Spinal cord (tissue), 10 donors: ENCODE measurements around the gene RSBN1. TPM values are rescaled to one million over a fixed set of nuclear protein-coding genes. Genes with fewer than 3 reads are reported as not detected.

Experiments used
- DNase-seq, 6 donors: peaks; one replicate each; pipeline versions ENCODE4 v3.0.0 to v3.0.0-alpha.2; 2013 to 2015; ENCODE audit warnings: low spot score in 6 of 6, low read depth in 4 of 6
- H3K27ac ChIP-seq: one replicate; pipeline ENCODE4 v1.5.1; 2013; ENCODE audit warnings: low read depth, low read length, control low read depth
- H3K27me3 ChIP-seq: one replicate; pipeline ENCODE4 v1.6.1; 2013; ENCODE audit warnings: low read length; ENCODE audit not compliant: control insufficient read depth, insufficient read depth
- H3K36me3 ChIP-seq: one replicate; pipeline ENCODE4 v1.6.1; 2013; ENCODE audit warnings: low read length; ENCODE audit not compliant: control insufficient read depth, insufficient read depth
- H3K4me1 ChIP-seq: one replicate; pipeline ENCODE4 v1.6.1; 2013; ENCODE audit warnings: low read length; ENCODE audit not compliant: control insufficient read depth, insufficient read depth
- H3K4me3 ChIP-seq: one replicate; pipeline ENCODE4 v1.5.1; 2013; ENCODE audit warnings: low read depth, low read length, control low read depth
- H3K9me3 ChIP-seq: one replicate; pipeline ENCODE4 v1.6.1; 2013; ENCODE audit warnings: low read length; ENCODE audit not compliant: control insufficient read depth, insufficient read depth
- WGBS: methylation state at CpG from one replicate; pipeline ENCODE4 v1.1.5; 2013; ENCODE audit warnings: missing lambda C conversion rate; ENCODE audit not compliant: insufficient coverage; 5-methylcytosine and 5-hydroxymethylcytosine counted together
- long read RNA-seq, 4 donors: transcript quantifications; one replicate each; lab custom pipeline, GENCODE V29; 2026
- polyA plus RNA-seq, 2 donors: library from polyadenylated mRNA; unstranded; fragments of 120-200 nt; gene quantifications; one replicate each; pipeline ENCODE4 v1.2.1, GENCODE V29; 2013; ENCODE audit not compliant: insufficient read length in 2 of 2
- total RNA-seq, 2 donors: library from RNA; depleted of rRNA in 1 of 2; stranded (reverse); fragments of 120-200 nt in 1 of 2; fragments of >200 nt in 1 of 2; gene quantifications; one replicate each; pipeline versions ENCODE4 v1.2.3 to v1.2.4, GENCODE V29; 2013 to 2014
- donor health status: healthy.

Gene RSBN1
- 10 to 100 TPM; 23.7 to 33.5 TPM for total RNA-seq
- polyA plus RNA-seq: 10 to 100 TPM; 17.4 to 22.4 TPM
- long read RNA-seq, donor 1, full-length matches to known transcripts: 1 of 12 reads
- long read RNA-seq, donor 1, partial matches to known transcripts: 11 of 12 reads
- long read RNA-seq, donor 1, other reads (novel, unspliced or antisense): 0 of 12 reads
- long read RNA-seq, donor 2: 0 reads
- long read RNA-seq, donor 3, partial matches to known transcripts: 9 of 9 reads
- long read RNA-seq, donor 3, other reads (novel, unspliced or antisense): 0 of 9 reads
- long read RNA-seq, donor 4, full-length matches to known transcripts: 5 of 17 reads
- long read RNA-seq, donor 4, partial matches to known transcripts: 12 of 17 reads
- long read RNA-seq, donor 4, other reads (novel, unspliced or antisense): 0 of 17 reads

GRCh38 chr1:113811888-113812660, at the start of gene RSBN1:
Gene RSBN1 (minus strand): TSS chr1:113812476. CDS start chr1:113812412, 64 bp downstream.
- no peaks in the 10 kb centered on the region for H3K27me3 ChIP-seq
- peak; percentile 90 to 100 (median 98) for DNase-seq
- WGBS: under 1% methylated on average over 80 of the region's 82 CpGs

GRCh38 chr1:113861641-113862040, 49.4 kb upstream of the RSBN1 start:
- Histone ChIP-seq H3K36me3 (no peaks in the 10 kb centered on the region), H3K4me1 (no peaks in the 10 kb centered on the region), H3K27me3 (no peaks in the 10 kb centered on the region), H3K9me3 (no peaks in the 10 kb centered on the region), H3K4me3 (no peak overlapping the region), H3K27ac (no peak overlapping the region)
- no peak for DNase-seq
- WGBS: 100% methylated on average over 1 of the region's 5 CpGs

More at GRCh38 chr1:113811888-113812660, at the start of gene RSBN1:
- Histone ChIP-seq H3K4me1 (peaks cover 6% of the 10 kb centered on the region), H3K36me3 (no peaks in the 10 kb centered on the region), H3K27ac (peak within 1 kb of the TSS; percentile 94), H3K9me3 (no peaks in the 10 kb centered on the region), H3K4me3 (peak within 1 kb of the TSS; percentile 91)

GRCh38 chr1:113860891-113861290, 48.6 kb upstream of the RSBN1 start:
- no peak overlapping the region for H3K4me3 ChIP-seq
- no peak for DNase-seq
- H3K27ac ChIP-seq: no peak overlapping the region
- no CpG with 5 or more reads among the region's 3 CpGs for WGBS
- H3K4me1 ChIP-seq: no peaks in the 10 kb centered on the region
- no peaks in the 10 kb centered on the region for H3K9me3 ChIP-seq
- no peaks in the 10 kb centered on the region for H3K27me3 ChIP-seq
- H3K36me3 ChIP-seq: no peaks in the 10 kb centered on the region

DNA sequence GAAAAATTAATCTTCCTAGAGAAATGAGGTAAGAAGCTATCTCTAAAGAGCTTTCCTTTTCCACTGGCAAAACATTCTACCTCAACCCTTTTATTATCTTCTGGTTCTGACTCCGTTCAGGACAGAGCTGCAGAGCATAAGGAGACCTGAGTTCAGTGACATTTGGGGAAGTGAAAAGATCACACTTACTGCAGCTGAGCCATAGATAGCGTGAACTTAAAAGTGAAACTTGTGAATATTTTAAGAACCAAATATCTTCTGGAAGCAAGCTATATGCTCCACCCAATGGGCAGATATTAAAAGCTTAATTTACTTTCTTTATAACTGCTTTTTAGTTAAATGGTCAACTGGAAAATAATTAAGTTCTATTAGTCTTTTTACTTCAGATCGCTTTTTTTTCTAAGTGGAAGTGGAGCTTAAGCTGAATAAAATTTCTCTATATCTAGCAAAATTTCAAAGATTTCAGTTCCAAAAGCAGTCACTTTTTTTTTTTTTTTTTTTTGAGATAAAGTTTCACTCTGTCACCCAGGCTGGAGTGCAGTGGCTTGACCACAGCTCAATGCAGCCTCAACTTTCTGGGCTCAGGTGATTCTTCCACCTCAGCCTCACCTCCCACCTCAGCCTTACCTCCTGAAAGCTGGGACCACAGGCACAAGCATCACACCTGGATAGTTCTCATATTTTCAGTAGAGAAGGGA, 47.4 kb upstream of the RSBN1 start:
- no peaks in the 10 kb centered on the region for H3K4me1 ChIP-seq
- DNase-seq: no peak
- H3K27ac ChIP-seq: no peak overlapping the region
- no peaks in the 10 kb centered on the region for H3K9me3 ChIP-seq
- H3K36me3 ChIP-seq: no peaks in the 10 kb centered on the region
- no peak overlapping the region for H3K4me3 ChIP-seq
- WGBS: no CpG with 5 or more reads among the region's 3 CpGs
- H3K27me3 ChIP-seq: no peaks in the 10 kb centered on the region

- no peak for DNase-seq
- no peaks in the 10 kb centered on the region for H3K27me3 ChIP-seq
- H3K4me3 ChIP-seq: no peak overlapping the region
- WGBS: no CpG with 5 or more reads among the region's 1 CpG
- H3K27ac ChIP-seq: no peak overlapping the region
- H3K4me1 ChIP-seq: no peaks in the 10 kb centered on the region
- H3K36me3 ChIP-seq: no peaks in the 10 kb centered on the region
- H3K9me3 ChIP-seq: no peaks in the 10 kb centered on the region
Measured at GRCh38 chr1:113858982-113859381, 46.7 kb upstream of the RSBN1 start.

GRCh38 chr1:113858418-113858817, 46.1 kb upstream of the RSBN1 start:
- Histone ChIP-seq H3K9me3 (no peaks in the 10 kb centered on the region), H3K36me3 (no peaks in the 10 kb centered on the region), H3K27ac (no peak overlapping the region), H3K4me3 (no peak overlapping the region), H3K4me1 (no peaks in the 10 kb centered on the region), H3K27me3 (no peaks in the 10 kb centered on the region)
- WGBS: 78% methylated on average over 2 of the region's 3 CpGs
- DNase-seq: no peak

GRCh38 chr1:113857776-113858175, 45.5 kb upstream of the RSBN1 start:
- Histone ChIP-seq H3K27me3 (no peaks in the 10 kb centered on the region), H3K36me3 (no peaks in the 10 kb centered on the region), H3K9me3 (no peaks in the 10 kb centered on the region), H3K4me1 (no peaks in the 10 kb centered on the region), H3K27ac (no peak overlapping the region), H3K4me3 (no peak overlapping the region)
- no peak for DNase-seq
- WGBS: 100% methylated on average over 1 of the region's 3 CpGs

- Histone ChIP-seq H3K27ac (no peak overlapping the region), H3K4me3 (no peak overlapping the region), H3K4me1 (no peaks in the 10 kb centered on the region), H3K27me3 (no peaks in the 10 kb centered on the region), H3K9me3 (no peaks in the 10 kb centered on the region), H3K36me3 (no peaks in the 10 kb centered on the region)
- 89% methylated on average over 1 of the region's 2 CpGs for WGBS
- DNase-seq: no peak
Measured at GRCh38 chr1:113856401-113856790, 44.1 kb upstream of the RSBN1 start.

DNA sequence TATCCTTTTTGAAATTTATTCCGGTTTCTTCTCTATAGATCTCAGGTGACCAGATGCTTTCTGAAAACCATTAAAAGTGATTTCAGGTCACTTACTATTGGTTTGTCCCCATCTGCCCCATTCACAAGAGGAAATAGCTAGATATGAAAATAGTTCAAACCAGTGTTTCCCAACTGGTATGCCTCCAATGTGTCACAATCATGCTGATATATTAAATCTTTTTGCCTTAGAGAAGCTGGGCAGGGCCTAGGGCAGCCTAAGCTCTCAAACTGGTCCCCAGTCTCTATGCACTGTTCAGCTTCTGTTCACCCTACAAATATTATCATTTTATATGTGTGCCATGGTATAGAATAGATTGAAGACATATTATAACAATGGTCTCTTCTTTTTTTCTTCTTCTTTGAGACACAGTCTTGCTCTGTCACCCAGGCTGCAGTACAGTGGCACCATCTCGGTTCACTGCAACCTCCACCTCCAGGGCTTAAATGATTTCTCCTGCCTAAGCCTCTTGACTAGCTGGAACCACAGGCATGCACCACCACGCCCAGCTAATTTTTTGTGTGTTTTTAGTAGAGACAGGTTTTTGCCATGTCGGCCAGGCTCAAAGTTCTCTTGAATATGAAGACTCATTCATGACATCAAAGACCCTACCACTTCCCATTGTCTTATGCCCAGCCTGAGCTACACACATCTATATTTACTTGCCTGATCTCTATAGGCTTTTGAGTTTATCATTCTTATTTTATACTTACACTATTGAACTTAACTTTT, 43.5 kb upstream of the RSBN1 start:
- no peak for DNase-seq
- Histone ChIP-seq H3K27ac (no peak overlapping the region), H3K36me3 (no peaks in the 10 kb centered on the region), H3K27me3 (no peaks in the 10 kb centered on the region), H3K4me1 (no peaks in the 10 kb centered on the region), H3K9me3 (no peaks in the 10 kb centered on the region), H3K4me3 (no peak overlapping the region)
- WGBS: 100% methylated on average over 1 of the region's 4 CpGs
